HL-60 (cell line): ENCODE measurements around the gene FN1.

Source experiments
- DNase-seq, 2 experiments: peaks; one replicate each; pipeline ENCODE4 v3.0.0-alpha.2; 2010 to 2020; ENCODE audit warnings: low read depth in 1 of 2, low spot score in 1 of 2
- H3K27ac ChIP-seq: fragments of 250-450 bp; sonication (Bioruptor Pico); replicated peaks from 2 replicates; pipeline ENCODE4 v1.5.1; 2020; ENCODE audit warnings: mild to moderate bottlenecking, moderate library complexity
- H3K27me3 ChIP-seq: fragments of 250-450 bp; sonication (Bioruptor Pico); 2 replicates; pipeline ENCODE4 v1.5.1; 2021; ENCODE audit warnings: mild to moderate bottlenecking, moderate library complexity; ENCODE audit not compliant: insufficient read depth, poor library complexity, severe bottlenecking
- H3K4me3 ChIP-seq: replicated peaks from 2 replicates; pipeline ENCODE4 v1.5.1; 2011; ENCODE audit warnings: mild to moderate bottlenecking, control low read depth, low read length; ENCODE audit not compliant: insufficient read depth
- CTCF ChIP-seq: IDR thresholded peaks from one replicate; pipeline ENCODE4 v1.5.1; 2011; ENCODE audit warnings: low read length, control low read depth, inconsistent platforms; ENCODE audit not compliant: insufficient read depth
- GABPA ChIP-seq: IDR thresholded peaks from 2 replicates; pipeline ENCODE4 v1.6.1; 2012; ENCODE audit warnings: low read depth
- POLR2AphosphoS5 ChIP-seq: IDR thresholded peaks from 2 replicates; pipeline ENCODE4 v1.6.1; 2012; ENCODE audit warnings: low read depth
- REST ChIP-seq: IDR thresholded peaks from 2 replicates; pipeline ENCODE4 v1.6.1; 2012; ENCODE audit warnings: low read depth; ENCODE audit not compliant: insufficient replicate concordance
- SPI1 ChIP-seq: IDR thresholded peaks from 2 replicates; pipeline ENCODE4 v1.6.1; 2012; ENCODE audit warnings: low read depth, mild to moderate bottlenecking, borderline replicate concordance

The FN1 gene

GRCh38 chr2:215352602-215353001, 83.3 kb downstream of the FN1 start:
- Histone ChIP-seq H3K27me3 (no peaks in the 10 kb centered on the region), H3K27ac (no peak overlapping the region), H3K4me3 (no peak overlapping the region)
- no peak for DNase-seq
- no peak for TF ChIP-seq CTCF
- no peak for TF ChIP-seq GABPA
- TF ChIP-seq SPI1, result no peak
- TF ChIP-seq REST, result no peak
- TF ChIP-seq POLR2AphosphoS5, result no peak

- Histone ChIP-seq H3K27me3 (no peaks in the 10 kb centered on the region), H3K27ac (no peak overlapping the region), H3K4me3 (no peak overlapping the region)
- no peak for DNase-seq
- TF ChIP-seq CTCF (no peak), SPI1 (no peak), POLR2AphosphoS5 (no peak)
Observed at GRCh38 chr2:215347878-215348277, 88.0 kb downstream of the FN1 start.

GRCh38 chr2:215338883-215339679, 96.8 kb downstream of the FN1 start:
- TF ChIP-seq POLR2AphosphoS5 (no peak), CTCF (no peak), SPI1 (no peak)
- no peak overlapping the region for H3K27ac ChIP-seq
- DNase-seq, result no peak
- no peak overlapping the region for H3K4me3 ChIP-seq
- H3K27me3 ChIP-seq, result no peaks in the 10 kb centered on the region

- no peak overlapping the region for H3K27ac ChIP-seq
- TF ChIP-seq SPI1, result no peak
- TF ChIP-seq CTCF, result no peak
- no peak for TF ChIP-seq REST
- no peak for TF ChIP-seq GABPA
- no peak for TF ChIP-seq POLR2AphosphoS5
- no peak for DNase-seq
- H3K4me3 ChIP-seq, result no peak overlapping the region
- no peaks in the 10 kb centered on the region for H3K27me3 ChIP-seq
Observed at GRCh38 chr2:215332872-215333595, 102.8 kb downstream of the FN1 start.
